GM19099 (cell line): Measurements from ENCODE around the gene ZBTB20.

ENCODE experiments used
- POLR2A ChIP-seq: IDR thresholded peaks from 3 replicates; pipeline ENCODE4 v1.6.1; 2011; ENCODE audit warnings: low read depth; ENCODE audit not compliant: insufficient read length; ENCODE audit errors: extremely low read depth

ZBTB20 gene

DNA sequence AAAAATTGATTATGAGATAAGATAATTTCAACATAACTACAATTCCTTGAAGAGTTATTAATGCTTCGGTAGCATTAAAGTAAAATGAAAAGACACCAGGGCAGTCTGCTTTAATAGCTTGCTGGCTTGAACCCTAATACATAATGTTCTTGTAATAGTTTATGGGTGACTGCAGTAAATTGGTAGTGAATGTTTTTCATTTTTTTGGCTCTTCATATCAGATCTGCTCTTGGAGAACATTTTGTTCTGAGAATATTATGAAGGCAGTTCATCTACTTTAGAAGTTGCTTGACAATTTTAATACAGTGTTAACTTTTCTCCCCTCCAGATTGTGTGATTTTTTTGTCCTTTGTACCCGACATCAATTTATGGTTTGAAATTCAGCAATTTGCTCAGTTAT is 128.4 kb downstream of the ZBTB20 start:
- no peak for TF ChIP-seq POLR2A

DNA sequence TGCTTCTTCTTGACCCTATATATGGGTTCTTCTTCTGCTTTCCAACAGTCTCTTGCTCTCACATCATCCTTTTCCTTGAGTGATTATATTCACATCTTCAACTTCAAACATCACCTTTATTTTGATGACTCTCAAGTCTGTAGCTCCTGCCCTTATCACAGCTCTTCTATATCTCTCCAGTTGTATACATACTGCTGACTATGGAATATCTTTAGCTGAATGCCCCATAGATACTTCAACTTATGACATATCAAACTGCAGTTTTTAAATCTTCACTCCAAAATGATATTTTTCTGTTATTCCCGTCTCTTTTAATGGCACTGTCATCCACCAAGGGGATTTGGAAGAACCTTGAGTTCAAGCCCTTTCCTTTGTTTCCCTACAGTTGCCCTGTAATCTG is 139.1 kb downstream of the ZBTB20 start:
- TF ChIP-seq POLR2A: no peak

DNA sequence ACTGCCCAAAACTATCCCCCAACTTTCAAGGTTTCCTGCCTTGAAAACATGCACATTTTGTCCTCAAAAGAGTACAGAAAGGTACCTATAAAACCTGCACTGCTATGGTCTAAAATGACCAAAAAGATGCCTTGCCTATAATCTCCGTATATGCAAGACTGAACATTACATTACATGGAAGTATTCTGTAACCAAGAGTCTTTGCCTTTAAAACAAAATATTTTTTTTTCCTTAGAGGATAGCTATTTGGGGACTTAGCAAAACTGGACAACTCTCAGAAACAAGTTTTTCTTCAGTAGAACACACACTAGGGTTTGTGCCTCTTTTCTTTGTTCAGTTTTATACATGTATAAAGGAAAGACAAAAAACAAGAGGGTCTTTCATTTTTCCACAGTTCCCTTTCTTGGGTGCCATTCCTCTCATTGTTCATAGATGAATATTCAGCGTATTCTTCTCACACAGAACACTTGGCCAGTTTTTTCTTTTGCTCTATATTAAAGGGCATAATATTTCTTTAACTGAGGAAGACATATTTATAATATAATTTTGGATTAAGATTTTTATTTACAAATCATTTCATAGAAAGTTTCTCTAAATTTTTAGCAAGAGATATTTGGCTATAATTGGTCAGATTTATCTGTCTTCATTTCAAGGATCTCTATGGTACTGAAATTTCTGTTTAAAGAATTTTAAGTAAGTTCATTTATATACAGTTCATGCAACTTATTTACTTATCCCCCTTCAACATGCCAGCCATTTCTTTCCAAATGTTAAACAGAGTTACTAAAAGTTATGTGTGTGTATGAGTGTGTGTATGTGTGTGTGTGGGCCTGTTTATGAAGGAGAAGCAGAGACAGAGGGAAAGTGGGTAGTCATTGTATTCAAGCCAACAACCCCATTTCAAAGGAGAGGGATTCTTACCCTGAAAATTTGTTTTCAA is 142.6 kb downstream of the ZBTB20 start:
- no peak for TF ChIP-seq POLR2A

DNA sequence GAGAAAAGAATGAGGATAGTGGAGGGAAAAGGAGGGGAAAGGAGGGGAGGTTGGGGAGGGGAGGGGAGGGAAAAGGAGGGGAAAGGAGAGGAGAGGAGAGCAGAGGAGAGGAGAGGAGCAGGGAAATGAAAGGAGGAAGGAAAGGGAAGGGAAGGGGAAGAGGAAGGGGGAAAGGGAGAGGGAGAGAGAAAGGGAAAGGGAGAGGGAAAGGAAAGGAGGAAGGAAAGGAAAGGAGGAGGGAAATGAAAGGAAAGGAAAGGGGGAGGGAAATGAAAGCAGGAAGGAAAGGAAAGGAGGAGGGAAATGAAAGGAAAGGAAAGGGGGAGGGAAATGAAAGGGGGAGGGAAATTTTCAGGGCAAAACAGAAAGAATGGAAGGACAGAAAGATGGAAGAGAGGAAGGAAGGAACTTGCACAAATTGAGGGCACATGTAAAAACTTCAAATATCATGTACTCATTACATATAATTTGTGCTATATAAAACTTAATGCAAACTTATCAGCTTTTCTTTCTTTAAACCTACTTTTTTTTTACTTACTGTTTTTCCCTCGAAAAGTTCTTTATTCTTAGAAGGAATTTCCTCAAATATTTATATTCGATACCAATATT is 148.0 kb downstream of the ZBTB20 start:
- TF ChIP-seq POLR2A: no peak

DNA sequence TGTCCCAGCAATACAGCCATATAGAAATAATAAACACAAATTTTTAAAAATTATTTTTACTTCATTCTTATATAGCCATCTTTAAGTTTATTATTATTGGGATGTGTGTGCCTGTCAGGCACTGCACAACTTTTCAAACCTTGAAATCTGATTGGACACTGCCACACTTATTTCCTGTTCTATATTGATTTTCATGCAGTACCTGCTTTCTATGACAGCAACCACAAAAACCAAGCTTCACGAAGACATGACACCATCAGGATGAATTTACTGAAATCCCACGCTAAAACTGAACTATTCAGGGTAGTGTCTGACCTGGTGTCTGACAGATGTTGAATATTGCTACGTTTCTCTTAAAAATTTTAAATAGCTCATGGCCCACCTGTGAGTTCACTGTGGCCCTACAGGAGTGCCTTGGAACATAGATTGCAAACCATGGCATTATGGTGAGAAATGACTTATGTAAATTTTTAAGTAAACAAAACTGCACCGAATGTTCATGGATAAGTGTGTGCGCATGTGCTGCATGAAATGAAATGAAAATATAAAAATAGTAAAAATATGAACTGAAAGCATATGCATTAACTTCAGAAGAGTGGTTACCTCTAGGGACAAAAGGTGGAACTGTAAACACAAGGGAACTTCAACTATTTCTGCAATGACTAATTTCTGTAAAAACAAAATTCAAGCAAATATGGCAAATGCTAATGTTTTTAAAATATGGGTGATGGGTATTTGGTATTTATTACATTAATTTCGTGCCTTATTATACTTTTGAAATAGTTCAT is 152.3 kb downstream of the ZBTB20 start:
- TF ChIP-seq POLR2A: no peak

DNA sequence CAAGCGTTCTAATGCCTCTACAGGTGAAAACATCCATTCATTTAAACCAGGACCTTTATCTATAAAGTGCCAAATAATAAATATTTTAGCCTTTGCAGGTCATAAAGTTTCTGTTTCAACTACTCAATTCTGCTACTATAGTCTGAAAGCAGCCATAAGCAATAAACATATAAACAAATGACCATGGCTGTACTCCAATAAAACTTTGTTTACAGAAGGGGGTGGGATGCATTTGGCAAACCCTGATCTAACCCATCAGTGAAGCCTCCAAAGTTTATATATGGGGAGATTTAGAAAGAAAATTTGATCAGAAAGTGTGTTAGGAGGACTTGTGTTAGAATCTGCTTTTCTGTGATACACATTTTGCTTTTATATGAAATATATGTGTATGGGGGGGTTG is 161.3 kb downstream of the ZBTB20 start:
- no peak for TF ChIP-seq POLR2A

DNA sequence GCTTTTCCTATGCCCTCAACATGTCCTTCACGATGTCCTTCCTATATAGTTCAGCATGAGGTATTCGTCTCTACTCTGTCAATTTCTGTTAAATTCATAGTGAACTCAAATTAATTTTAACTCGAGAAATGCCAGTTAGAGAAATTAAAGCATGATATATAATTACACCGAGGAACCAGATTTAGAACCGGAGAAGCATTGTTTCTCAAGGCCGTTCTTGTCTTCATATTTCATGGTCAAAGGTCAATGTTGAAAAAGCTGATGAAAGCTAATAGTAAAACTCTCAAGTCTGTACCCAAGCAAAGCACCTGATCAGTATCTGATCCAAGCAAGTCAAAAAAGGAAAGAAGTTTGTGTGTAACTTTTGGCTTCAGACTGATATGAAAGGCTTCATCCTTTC is 163.8 kb downstream of the ZBTB20 start:
- no peak for TF ChIP-seq POLR2A

DNA sequence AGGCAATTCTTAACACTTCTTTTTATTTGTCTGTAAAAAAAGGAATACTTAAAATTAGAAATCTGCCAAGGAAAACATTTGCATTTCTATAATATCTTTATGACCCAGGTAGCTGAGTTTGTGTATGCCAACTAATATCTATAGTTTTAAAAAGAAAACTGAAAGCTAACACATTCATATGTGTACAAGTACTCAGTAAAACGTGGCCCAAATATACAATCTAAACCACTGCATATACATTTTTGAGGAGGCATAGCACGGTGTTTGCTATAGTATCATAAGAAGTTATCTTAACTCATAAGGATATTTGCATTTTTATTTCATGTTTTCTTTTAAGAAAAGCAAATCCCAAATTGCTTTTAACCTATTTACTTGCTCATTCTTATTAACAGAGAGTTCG is 172.7 kb downstream of the ZBTB20 start:
- no peak for TF ChIP-seq POLR2A

DNA sequence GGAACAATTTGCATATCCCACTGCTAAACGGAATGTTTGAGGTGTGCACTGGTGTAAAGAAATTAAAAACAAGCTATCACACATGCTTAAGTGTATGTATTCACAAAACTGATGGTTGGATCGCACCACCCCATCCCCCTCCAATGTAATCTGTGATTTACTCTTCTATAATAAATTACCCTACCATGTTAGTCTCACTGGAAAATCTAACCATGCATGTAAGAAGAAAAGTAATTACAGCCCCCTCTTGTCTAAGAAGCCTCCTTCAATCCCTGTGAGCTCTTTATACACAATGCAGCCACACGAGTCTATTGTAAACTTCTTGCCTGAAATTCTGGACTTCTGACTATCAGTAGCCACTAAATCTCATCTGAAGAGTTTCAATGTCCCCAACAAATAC is 173.6 kb downstream of the ZBTB20 start:
- TF ChIP-seq POLR2A: no peak

DNA sequence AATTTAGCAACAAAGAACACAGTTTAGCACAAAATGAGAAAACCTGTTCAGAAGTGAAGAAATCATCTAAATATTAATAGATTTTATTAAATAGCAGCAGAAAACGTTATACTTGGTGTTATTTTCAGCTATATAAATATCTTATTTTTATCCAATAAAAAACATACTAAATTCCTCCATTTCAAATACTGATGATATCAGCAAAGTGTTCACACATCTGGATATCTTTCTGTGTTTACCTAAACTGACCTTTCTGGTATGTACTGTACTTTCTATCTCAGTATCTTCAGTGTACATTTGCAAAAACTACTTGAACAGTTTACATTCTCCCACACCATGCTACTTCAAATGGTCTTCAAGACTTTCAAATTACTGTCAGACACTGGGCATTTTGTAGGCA is 179.9 kb downstream of the ZBTB20 start:
- TF ChIP-seq POLR2A: no peak

DNA sequence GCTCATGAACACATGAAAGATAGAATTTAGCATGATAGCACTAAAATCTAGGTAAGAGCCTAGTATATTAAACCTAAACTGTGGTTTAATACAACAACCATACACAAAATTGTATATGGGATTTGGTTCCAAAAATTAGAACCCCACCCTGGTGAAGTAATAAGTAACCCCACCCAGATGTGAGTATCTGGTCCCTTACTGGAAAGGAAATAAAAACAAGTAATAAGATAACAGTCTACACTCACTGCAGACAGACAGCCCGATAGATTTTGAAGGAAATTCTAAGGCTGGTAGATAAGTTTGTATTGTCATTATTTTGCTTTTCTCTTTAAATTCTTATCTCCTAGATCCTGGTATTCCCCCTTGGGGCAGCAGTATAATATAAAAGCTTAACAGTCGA is 184.9 kb downstream of the ZBTB20 start:
- TF ChIP-seq POLR2A: no peak

DNA sequence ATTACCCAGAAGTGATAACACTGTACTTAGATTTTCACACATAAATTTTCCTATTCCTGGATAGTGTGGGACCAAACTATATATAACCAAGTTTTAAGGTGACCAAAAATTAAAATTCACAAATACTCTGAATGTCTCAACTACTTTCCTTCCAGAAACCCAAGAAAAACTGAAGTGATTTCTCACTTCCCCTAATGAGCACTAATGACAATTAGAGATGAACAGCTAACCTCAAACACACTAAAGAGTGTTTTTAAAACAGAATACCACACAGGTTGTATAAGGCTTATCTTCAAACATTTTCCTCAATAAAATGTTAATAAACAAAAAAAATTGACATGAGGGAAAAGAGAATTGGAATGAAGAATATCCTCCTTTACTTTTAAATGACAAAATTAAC is 188.2 kb downstream of the ZBTB20 start:
- TF ChIP-seq POLR2A: no peak

DNA sequence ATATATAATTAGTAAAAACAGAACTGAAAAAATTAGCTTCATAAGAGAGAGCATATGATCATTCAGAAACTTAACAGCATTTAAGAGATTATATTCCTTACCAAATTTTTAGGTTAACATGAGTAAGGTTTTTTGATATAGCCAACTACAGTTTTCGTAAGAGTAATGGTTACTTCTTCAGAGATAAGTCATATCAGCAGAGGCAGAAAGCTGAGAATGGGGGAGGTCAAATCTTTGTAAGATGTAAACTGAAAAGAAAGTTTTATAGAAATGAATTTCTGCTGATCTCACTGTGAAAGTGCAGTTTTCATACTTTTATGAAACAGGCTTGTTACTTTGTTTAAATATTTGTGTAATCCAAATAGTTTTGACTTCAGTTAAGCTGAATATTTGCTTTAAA is 193.3 kb downstream of the ZBTB20 start:
- no peak for TF ChIP-seq POLR2A

DNA sequence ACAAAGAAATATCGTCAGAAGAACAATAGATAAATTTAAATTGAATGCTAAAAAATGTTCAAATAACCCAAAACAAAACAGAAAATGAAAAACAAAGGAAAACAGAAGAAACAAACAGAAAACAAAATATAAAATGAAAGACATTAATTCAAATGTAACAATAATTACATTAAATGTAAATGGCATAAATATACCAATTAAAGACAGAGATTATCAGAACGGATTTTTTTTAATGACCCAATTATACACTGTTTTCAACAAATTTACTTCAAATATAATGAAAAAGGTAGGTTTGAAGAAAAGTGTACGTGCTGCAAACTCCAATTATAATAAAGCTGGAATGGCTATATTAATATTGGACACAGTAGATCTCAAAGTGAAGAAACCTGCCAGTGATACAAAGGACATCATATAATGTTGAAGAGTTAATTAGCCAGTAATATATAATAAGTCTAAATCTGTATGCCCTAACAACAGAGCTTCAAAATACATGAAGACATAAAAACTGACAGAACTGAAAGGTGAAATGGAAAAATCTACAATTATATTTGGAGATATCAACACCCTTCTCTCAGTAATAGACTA is 193.8 kb downstream of the ZBTB20 start:
- TF ChIP-seq POLR2A: no peak

DNA sequence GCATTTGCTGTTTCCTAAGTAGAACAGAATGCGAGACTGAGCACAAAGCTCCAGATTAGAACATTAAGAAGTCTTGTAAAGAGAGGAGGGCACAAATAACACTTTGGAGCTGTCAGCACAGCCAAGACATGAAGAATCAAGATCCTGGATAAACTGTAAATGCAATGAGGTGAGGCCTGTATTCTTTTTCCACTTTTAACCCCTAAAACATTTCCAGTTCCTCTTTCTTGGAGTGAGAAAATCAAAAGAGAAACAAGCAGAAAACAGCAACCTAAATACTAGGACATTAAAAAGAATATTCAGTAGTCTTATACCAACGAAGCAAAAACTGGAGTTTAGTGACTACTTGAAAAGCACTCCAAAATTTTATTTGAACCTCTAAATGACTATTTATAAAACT is 204.3 kb downstream of the ZBTB20 start:
- no peak for TF ChIP-seq POLR2A
